ENCODE results near the gene PSMB5.

The PSMB5 gene

DNA sequence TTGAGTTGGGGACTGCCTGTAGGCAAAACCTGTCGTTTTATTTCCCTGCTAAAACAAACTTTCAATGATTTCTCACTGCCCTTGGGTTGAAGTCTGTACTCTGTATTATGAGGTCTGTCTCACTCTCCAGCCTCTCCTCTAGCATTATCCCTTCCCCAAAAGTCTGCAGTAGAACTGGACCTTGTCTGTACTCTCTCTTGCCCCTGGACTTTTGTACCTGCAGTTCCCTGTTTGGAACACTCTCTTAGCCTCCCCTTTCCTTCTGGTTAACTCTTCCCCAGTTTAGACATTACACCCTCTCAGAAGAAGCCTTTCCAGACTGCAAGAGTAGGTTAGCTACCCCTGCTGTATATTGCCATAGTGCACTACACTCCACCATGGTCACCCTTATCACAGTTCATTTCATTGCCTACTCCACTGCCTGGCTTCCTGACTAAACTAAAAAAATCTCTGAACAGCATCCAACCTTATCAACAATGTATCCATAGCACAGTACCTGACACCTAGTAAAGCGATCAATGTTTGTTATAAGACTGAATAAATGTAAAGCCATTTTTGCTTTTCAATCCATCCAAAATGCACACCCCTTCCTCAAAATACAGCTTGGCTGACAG lies 48.7 kb downstream of the PSMB5 start:
- DNase-seq: no peak

GRCh38 chr14:22984959-22985658 lies 49.6 kb downstream of the PSMB5 start:
- no peak for DNase-seq

DNA sequence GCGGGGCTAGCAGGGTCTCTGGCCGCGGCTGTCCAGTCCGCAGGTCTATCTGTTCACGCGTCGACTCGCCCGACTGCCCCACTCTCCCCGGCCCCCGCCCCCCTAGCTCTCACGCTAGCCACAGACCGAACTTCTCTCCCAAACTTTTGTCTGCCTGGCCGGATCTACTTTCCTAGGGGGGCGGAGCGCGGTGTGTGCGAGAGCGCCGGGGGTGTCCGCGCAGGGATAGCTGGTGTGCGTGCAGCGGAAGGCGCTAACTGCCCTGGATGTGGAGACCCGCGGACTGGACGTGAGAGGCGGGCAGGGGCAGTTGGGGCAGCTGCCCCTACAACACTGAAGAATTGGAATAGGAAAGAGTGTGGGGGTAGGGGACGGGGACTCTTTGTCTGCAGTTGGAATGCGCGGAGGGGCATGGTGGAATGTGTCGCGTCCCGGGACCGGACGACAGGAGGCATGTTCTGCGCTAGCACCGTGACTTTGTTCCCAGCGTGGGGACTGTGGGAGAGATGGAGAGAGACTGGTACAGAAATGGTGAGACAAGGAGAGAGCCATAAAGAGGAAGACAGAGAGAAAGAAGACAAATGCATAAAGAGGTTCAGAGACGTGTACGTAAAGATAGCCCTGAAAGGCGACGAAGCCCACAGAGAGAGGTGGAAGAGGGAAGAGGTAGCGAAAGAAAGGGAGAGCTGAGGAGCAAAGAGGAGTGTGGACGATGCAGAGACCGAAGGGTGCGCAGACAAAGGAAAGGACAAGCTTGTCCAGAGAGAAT lies 52.0 kb downstream of the PSMB5 start, which contains the start of gene AJUBA:
Gene AJUBA, minus strand, starts transcription at position 75 of the 769 bp plus-strand sequence. CDS start 285 bp downstream, outside the sequence.
- peak; percentile 74 for DNase-seq

DNA sequence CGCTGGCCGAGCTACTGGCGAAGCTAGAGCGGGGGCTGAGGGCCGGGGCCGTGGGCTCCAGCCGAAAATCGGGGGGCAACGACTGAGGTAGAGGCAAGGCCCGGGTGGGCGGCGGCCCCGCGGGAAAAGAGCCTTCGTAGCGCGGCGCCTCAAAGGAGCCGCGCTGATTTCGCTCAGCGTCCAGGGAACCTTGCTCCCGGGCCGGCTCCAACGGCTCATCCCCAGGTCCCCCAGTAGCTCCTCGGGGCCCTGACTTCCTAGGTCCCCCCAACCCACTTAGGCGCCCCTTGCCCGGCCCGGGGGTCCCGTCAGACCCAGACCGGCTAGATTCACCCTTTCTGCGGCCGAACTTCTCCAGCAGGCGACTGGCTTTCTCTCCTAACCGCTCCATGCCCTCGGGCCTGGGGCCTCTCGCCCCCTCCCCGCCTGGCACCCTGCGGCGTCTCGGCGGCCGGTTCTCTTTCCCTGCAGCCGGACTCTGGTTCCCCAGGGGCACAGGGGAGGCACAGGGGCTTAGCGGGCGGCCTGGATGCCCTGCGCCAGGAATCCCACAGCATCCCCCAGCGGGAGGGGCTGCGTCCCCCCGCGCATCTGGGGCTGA lies 52.7 kb downstream of the PSMB5 start:
- no peak for DNase-seq

DNA sequence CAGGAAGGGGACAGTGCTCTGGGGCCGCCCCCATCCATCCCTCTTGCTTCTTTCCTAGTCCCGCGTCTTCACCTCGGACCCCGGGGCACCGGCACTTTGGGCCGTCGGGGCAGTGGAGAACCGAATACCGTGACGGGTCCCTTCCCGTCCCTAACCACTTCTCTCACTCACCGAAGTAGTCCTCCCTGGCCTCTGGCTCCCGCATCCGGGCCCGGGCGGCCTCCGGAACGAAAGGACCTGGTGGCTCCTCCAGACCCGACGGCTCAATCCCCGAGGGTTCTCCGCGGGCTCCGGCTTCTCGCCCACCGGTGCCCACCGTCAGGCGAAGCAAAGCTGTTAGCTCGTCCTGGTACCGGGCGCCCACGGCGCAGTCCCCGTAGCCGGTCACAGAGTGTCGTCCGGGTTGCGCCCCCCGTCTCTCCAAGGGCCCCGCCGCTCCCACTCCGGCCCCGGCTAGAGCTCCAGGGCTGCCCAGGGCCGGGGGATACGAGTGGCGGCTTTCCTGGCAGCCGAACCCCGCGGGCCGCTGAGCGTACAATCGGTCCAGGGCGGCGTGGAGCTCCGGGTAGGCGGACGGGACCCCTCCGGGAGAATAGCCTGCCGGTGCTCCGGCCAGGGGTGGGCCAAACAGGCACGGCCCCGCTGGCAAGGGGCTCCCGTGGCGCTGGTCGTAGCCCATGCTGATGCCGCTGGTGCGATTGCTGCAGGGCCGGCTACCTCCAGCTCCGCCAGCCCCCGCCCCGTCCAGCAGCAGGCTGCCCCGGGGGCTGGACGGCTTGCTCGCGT lies 53.4 kb downstream of the PSMB5 start:
- DNase-seq: no peak

DNA sequence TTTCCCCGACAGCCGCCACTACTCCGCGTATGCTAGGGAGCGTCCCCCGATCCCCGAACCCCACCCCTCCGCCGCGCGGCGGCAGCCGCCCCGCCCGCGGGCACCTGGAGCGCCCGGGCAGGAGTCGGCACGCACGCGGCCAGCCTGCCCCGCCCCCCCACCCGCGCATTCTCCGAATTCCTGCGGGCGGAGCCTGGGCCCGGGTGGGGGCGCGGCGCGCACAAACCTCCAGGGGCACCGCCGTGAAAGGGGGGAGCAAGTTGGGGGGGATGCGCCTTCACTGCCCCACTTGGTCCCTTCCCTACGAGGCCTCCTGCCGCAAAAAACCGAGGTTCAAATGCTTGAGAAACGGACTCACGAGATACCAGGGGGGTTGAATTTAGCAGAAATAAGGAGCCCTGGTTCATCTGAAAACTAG lies 54.0 kb downstream of the PSMB5 start:
- DNase-seq: no peak

GRCh38 chr14:22979748-22980392 lies 54.8 kb downstream of the PSMB5 start:
- DNase-seq: no peak

GRCh38 chr14:22978981-22979671 lies 55.6 kb downstream of the PSMB5 start:
- DNase-seq: no peak

DNA sequence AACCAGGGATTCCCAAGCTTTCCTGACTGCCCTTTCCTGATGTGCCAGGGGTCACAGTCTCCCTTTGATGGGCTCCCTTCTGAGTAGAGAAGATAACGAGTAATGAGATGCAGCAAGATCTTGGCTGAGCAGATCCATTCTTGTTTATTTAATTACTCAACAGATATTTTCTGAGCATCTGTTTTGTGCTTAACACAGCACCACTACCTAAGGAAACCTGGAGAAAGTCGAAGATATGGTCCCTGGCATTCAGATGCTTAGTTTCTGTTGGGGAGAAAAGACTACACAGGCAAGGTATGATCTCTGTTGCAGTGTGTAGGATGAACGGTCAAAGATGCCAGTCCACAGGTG lies 56.2 kb downstream of the PSMB5 start:
- DNase-seq: no peak

DNA sequence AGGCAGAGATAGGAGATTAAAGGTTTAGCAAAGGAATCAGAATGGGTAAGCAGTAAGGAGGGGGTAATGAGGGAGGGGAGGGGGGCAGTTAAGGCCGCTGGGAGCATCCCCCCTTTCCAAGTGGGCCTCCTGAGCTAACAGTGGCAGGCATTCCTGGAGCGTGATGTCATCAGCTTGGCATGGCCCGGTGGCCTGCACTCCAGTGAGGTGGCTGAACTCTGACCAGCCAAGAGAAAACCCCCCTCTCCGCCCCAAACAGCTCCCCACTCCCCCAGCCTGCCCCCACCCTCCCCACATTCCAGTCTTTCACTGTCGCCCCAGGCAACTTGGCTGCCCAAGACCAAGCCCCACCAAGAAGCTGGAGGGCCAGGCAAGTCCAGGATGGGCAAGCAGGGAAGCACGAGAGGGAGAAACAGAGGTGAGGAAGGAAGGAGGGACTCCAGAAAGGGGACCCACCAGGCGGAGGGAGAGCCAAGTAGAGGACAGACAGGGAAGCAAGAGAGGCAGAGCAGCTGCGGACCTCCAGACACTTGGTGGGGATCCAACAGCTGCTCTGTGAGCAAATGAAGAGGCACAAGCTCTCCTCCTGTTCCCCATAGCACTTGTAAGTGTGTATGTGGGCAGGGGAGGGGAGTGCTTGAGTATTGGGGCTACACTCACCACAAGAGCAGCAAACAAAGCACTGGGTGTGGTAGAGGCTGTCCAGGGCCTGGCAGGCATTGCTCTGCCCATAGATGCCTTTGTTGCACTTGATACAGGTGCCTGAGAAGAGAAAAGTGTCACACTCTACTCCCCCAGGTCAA lies 56.8 kb downstream of the PSMB5 start:
- no peak for DNase-seq

GRCh38 chr14:22977434-22977683 lies 57.3 kb downstream of the PSMB5 start:
- no peak for DNase-seq

- no peak for DNase-seq
Observed at GRCh38 chr14:22976620-22977433, 57.9 kb downstream of the PSMB5 start.

All from GDM1 (cell line).